ENCODE data around the gene C6orf52.
"Not testable (repeated sequence)": the region's sequence is repeated elsewhere in the genome, so short reads cannot be mapped to it uniquely, and the experiment has no call there.

The C6orf52 gene

DNA sequence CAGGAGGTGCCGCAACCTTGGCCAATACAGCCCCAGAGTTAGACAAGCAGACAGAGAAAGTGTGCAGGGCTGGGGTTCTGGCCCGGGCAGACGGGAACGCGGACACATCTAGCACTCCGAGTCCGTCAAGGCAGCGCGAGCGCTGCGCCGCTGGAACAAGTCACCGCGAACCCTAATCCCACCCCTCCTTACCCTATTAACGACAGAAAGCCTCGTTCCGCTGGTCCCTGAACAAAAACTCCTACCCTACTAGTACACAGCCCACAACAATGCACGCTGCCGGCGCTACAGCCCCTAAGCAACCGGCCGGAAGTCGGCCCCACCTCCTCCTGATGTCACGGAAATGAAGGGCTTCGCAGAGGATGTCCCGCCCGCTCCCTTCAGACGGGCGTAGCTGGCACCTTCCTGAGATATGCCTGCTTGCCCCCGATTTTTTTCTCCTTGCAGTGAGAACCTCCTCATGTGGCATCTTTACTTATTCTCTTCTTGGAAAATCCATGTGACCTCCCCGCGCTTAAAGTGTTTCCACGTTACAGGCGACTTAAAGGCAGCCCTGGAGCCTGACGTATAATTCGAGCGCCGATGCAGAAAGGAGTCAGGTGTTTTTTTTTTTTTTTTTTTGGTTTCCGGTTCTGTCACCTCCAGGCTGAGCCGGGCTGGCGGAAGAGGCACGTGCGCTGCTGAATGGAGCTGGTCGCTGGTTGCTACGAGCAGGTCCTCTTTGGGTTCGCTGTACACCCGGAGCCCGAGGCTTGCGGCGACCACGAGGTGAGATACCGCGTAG lies at the start of gene C6orf52, which contains the start of gene PAK1IP1:
Gene C6orf52 (minus strand): TSS at position 315 of the 784 bp plus-strand sequence. CDS start 7,066 bp downstream, outside the sequence.
Gene PAK1IP1 (plus strand): TSS at position 671 of the 784 bp plus-strand sequence. CDS start 14 bp downstream, at position 685.
- peak; percentile 93 to 94 for DNase-seq

DNA sequence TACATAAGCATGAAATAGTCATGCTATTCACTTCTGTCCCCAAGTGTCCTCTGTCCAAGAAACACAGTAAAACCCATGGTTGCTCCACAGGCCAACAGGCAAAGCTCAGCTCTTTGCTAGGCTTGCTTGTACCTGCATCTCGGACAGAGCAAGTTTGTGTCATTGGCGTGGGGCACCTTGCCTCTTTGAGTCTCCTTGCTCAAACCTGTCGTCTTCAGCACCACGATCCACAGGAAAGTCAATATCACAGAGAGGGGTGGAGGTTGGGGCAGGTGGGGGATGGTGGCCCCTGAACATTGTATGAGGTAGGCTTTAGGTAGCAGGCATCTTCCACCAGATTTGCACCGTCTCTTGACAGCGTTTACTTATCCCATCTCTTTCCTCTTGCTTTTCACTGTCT lies 49.1 kb upstream of the C6orf52 start:
- no peak for DNase-seq

DNA sequence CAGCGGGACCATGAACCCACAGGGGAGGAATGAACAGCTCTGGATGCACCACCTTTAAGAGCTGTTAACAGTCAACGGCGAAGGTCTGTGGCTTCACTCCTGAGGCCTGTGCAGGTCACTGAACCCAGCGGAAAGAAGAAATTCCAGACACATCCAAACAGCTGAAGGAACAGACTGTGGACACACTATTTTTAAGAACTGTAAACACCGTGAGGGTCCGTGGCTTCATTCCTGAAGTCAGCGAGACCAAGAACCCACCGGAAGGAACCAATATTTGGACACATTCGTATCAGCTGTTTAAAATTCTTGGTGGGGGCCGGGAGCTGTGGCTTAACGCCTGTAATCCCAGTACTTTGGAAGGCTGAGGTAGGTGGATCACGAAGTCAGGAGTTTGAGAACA lies 47.8 kb upstream of the C6orf52 start:
- no peak for DNase-seq

DNA sequence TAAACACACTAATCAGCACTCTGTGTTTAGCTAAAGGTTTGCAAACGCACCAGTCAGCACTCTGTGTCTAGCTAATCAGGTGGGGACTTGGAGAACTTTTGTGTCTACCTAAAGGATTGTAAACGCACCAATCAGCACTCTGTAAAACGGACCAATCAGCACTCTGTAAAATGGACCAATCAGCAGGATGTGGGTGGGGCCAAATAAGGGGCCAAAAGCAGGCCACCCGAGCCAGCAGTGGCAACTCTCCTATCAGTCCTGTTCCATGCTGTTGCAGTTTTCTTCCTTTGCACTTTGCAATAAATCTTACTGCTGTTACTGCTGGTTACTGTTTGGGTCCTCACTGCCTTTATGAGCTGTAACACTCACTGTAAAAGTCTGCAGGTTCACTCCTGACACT lies 47.2 kb upstream of the C6orf52 start:
- DNase-seq, result not testable (repeated sequence)

DNA sequence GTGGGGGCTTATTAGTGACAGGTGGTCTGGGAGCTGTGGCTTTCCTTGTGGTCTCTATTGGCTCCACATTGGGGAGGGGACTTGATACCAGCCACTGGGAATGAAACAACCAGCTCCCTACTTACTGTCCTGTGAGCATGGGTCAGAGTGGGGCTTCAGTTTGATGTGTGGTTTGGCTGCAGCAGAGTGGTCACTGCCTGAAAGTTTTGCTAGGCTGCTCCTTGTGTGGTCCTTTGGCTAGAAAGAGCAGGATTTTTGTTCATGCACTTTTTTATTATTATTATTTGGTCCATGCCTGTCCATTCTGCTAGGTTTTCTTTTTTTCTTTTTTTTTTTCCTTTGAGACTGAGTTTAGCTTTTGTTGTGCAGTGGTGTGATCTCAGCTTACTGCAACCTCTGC lies 45.6 kb upstream of the C6orf52 start:
- DNase-seq, result no peak

DNA sequence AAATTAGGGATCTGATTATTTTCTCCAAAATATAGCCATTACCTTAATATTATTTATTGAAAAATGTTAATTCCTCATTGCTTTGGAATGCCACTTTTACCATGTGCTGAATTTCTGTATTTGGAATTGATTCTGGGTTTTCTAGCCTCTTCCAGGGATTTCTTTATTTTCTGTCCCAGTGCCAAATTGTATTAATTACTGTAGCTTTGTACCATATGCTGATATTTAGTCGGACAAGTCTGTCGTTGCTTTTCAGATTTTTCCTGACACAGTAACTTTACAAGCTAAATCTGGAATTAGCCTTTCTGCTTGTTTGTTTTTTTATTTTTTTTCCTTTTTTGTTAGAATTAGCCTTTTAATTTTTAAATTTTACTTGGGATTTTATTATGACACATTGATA lies 42.3 kb upstream of the C6orf52 start:
- no peak for DNase-seq

DNA sequence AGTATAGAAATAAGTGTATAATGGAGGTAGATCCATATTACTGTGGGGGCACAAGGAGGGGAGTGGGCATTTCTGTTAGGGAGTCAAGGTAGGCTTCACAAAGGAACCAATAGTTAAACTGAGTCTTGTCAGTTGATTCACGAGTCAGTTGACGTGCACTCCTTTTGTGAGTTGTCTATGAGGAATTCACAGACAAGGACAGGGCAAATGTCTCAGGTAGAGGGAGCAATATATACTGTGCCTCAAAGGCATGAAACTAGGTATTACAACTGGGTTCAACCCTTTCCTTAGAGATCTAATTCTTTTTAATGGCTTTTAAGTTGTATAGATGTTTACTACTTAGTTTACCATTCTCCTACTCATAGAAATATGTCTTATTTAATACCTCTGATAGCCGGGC lies 39.4 kb upstream of the C6orf52 start:
- no peak for DNase-seq

DNA sequence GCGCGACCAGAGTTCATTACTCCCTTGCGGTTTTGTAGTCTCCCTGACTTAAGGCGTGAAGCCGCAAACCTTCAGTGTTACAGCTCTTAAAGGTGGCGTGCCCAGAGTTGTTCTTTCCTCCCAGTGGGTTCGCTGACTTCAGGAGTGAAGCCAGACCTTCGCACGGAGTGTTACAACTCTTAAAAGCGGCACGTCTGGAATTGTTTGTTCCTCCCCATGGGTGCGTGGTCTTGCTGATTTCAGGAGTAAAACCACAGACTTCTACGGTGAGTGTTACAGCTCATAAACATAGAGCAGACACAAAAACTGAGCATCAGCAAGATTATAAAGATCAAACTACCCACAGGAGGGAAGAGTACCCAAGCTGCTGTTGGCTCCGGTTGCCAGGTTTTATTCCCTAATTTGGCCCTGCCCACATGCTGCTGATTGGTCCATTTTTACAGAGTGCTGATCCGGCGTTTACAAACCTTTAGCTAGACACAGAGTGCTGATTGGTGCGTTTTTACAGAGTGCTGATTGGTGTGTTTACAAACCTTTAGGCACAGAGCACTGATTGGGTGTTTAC lies 38.8 kb upstream of the C6orf52 start:
- DNase-seq, result no peak

DNA sequence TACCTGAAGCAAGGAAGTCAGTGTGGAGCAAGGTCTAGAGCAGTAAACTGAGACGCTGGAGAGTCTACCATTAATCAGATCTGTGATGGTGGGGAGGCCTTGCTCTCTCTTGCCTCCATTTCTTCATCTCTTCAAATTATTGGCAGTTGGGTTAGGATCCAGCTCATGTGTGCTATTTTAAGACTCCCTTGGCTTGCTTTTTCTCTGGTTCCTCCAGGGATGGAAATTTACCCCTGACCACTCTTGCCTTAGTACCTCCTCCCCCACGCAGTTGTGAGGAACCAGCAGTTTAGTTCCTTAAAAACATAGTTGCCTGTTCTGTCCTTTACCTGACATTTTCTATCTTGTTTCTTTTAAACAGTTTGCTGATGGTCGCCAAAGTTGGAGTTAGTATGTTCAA lies 35.8 kb upstream of the C6orf52 start:
- no peak for DNase-seq

DNA sequence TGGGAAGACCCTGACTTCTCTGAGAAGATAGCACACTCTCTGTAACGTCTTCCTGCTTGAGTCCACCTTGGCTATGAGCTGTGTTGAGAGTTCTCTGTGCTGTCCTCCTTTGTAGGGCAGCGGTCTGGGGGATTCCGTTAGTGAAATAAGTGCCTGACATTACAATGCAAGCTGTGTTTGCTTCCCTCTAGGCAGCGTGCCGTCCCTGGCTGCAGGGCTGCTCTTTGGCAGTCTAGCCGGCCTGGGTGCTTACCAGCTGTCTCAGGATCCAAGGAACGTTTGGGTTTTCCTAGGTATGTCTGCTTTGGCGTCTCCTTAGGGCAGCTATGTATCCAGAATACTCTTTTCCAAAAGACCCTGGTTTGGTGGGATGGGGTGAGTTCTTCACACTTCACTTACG lies 31.3 kb upstream of the C6orf52 start:
- DNase-seq, result no peak

DNA sequence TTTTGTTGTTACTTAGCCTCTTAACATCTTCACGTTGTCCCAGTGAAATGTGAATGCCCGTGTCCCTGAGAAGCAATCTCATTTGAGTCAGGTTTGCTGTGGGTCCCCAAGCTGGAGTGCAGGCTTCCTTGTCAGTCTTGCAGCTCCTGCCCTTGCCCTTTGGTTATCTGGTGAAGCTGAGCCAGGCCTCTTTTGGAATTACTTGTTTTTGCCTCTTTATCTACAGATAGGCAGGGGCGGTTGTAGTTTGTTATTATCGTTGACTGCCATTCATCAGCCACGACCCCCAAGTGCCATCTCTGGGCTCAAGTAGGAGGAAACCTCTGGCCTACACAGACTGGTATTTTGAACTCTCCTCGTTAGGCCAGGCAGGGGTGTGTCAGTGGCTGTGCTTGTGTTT lies 30.6 kb upstream of the C6orf52 start:
- no peak for DNase-seq

DNA sequence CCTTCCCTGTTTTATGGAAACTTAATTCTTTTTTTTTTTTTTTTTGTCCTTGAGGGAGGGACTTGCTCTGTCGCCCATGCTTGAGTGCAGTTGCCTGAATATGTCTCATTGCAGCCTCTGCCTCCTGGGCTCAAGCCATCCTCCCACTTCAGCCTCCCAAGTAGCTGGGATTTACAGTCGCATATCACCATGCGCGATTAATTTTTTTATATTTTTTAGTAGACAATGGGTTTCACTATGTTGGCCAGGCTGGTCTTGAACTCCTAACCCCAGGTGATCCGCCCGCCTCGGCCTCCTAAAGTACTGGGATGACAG lies 29.1 kb upstream of the C6orf52 start:
- no peak for DNase-seq

DNA sequence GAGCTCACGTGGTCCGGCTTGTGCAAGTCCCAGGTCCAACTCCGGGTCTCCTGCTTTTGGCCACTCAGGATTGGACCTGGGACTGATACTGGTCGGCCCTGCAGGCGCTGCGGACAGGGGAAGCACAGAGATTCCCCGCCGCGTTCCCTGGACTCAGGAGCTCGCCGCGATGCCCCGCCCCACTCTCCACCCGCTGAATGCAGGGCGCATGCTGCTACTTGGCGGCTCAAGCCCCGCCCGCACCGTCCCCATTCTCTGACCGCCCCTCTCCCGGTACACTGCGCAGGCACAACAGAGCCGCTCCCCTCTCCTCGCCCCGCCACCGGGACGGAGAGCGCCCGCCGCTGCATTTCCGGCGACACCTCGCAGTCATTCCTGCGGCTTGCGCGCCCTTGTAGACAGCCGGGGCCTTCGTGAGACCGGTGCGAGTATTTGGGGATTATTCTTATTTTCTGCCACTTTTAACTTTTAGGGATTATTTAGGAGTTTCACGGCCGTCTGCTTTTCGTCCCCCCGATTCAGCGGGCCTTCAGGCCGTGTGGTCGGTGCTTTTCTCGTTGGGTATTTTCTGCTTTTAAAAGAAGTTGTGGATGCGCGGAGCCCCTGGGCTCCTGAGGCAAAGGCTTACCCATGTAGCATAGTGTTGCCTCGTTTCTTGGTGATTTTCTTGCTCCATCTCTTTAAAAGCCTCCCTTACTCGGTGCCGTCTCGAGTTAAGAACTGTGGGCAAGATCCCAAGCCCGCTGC lies 28.6 kb upstream of the C6orf52 start, which contains the start of gene TMEM14C:
Gene TMEM14C (plus strand): TSS at position 251 of the 747 bp plus-strand sequence. CDS start 1,544 bp downstream, outside the sequence.
- peak; percentile 93 to 94 for DNase-seq

DNA sequence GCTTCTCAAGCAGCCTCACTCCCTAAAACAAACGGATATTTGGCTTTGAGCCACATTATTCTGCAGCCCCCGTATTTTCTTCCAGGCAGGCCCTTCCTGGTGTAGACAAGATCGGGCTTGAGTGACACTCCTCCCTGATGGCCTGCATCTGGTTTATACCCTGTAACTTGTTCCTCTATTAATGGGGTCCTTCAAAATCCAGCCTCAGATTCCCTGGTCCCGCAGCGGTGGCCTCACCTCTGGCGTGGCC lies 28.1 kb upstream of the C6orf52 start:
- no peak for DNase-seq

DNA sequence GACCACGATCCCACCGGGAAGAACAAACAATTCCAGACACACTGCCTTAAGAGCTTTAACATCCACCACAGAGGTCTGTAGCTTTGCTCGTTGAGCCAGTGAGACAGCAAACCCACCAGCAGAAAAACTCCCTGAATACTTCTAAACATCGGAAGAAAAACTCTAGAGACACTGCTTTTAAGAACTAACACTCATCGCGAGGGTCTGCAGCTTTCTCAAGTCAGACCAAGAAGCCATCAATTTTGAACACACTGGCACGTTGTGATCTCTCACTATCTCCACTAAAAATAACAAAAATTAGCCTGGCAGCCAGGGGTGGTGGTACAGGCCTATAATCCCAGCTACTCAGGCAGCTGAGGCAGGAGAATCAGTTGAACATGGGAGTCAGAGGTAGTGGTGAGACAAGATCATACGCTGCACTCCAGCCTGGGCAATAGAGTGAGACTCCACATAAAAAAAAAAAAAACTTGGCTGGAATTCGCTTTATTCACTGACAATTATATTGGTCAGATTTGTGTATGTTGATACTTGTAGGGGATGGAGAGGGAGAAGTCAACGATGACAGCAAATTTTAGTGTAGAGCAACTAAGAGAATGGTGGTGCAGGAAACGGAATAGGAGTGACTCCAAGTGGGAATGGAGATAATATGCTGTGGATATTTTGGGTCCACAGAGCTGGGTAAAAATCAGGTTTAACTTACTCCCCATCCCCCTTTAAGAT lies 27.6 kb upstream of the C6orf52 start:
- no peak for DNase-seq

DNA sequence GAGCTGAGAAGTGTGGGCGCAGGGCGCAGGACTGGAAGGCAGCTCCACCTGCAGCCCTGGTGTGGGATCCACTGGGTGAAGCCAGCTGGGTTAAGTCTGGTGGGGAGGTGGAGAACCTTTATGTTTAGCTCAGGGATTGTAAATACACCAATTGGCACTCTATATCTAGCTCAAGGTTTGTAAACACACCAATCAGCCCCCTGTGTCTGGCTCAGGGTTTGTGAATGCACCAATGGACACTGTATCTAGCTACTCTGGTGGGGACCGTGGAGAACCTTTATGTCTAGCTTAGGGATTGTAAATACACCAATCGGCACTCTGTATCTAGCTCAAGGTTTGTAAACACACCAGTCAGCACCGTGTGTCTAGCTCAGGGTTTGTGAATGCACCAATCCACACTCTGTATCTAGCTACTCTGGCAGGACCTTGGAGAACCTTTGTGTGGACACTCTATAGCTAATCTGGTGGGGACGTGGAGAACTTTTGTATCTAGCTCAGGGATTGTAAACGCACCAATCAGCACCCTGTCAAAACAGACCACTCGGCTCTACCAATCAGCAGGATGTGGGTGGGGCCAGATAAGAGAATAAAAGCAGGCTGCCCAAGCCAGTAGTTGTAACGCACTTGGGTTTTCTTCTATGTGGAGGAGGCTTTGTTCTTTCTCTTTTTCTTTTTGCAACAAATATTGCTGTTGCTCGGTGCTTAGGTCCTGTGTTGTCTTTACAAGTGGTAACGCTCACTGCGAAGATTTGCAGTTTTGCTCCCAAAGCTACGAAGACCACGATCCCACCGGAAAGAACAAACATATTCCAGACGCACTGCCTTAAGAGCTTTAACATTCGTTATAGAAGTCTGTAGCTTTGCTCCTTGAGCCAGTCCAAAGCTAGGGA lies 26.8 kb upstream of the C6orf52 start:
- DNase-seq, result not testable (repeated sequence)

DNA sequence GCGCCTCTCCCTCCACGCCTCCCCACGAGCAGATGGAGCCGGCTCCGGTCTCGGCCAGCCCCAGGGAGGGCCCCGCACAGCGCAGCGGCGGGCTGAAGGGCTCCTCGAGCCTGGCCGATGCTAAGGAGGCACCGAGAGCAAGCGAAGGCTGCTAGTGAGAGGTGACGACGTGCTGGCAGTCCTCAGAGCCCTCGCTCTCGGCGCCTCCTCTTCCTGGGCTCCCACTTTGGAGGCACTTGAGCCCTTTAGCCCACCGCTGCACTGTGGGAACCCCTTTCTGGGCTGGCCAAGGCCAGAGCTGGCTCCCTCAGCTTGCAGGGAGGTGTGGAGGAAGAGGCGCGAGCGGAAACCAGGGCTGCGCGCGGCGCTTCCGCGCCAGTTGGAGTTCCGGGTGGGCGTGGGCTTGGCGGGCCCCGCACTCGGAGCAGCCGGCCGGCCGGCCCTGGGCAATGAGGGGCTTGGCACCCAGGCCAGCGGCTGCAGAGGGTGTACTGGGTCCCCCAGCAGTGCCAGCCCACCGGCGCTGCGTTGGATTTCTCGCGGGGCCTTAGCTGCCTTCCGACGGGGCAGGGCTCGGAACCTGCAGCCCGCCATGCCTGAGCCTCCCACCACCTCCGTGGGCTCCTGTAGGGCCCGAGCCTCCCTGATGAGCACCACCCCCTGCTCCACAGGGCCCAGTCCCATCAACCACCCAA lies 26.0 kb upstream of the C6orf52 start:
- DNase-seq, result no peak

DNA sequence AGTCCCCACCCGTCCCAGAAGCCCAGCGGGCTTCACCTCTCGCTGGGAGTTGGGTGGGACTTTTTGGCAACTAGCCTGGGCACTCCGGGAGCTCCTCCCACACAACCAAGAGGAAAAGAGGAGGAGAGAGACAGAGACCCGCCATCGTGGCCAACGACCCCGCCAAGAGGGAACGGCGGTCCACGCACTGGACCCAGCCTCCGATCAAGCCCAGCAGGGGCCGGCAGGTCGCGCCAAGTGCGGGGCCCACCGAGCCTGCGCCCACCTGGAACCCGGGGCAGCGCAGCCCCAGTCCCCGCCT lies 25.5 kb upstream of the C6orf52 start:
- DNase-seq, result no peak

DNA sequence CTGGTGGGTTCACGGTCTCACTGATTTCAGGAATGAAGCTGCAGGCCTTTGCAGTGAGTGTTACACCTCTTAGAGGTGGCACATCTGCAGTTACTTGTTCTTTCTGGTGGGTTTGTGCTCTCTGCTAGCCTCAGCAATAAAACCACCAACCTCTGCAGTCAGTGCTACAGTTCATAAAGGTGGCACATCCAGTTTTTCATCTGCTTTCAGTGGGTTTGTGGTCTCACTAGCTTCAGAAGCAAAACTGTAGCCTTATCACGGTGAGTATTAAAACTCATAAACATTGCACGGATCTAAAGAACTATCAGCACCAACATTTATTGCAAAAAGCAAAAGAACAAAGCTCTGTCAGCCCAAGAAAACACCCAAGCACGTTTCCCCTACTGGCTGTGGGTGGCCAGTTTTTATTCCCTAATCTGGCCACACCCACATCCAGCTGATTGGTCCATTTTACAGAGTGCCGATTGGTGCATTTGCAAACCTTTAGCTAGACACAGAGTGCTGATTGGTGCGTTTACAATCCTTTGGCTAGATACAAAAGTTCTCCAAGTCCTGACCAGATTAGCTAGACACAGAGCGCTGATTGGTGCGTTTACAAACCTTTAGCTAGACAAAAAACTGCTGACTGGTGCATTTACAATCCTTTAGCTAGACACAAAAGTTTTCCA lies 25.0 kb upstream of the C6orf52 start:
- DNase-seq, result no peak

DNA sequence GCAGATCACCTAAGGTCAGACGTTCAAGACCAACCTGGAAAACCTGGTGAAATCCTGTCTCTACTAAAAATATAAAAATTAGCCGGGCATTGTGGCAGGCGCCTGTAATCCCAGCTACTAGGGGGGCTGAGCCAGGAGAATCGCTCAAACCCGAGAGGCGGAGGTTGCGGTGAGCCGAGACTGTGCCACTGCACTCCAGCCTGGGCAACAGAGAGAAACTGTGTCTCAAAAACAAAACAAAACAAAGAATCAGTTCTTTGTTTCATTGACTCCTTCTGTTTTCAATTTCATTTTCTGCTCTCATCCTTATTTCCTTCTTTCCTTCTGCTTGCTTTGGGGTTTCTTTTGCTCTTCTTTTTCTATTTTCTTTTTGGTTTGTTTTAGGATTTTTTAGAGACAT lies 19.5 kb upstream of the C6orf52 start:
- DNase-seq, result no peak

DNA sequence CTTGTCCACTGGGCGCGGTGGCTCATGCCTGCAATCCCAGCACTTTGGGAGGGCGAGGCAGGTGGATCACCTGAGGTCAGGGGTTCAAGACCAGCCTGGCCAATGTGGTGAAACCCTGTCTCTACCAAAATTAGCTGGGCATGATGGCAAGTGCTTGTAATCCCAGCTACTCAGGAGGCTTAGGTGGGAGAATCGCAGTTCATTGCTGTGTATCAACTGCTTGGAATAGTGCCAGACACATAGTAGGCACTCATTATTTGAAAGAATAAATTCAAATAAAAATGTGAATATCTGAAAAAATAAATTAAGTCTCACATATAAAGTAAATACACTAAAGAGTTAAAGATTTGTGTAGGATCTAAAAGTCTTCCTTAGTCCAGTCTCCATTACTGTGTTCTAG lies 2.2 kb upstream of the C6orf52 start:
- DNase-seq, result no peak
